CD4-positive, alpha-beta memory T cell (primary cell): ENCODE data around the gene SIN3A. TPM values are rescaled to one million over a fixed set of nuclear protein-coding genes. Genes with fewer than 3 reads are reported as not detected.
"Not testable (repeated sequence)": the region's sequence is repeated elsewhere in the genome, so short reads cannot be mapped to it uniquely, and the experiment has no call there.

Experiments used
- CTCF ChIA-PET: fragments of 350-600 bp; sonication (Branson Sonifier 250); formaldehyde crosslinking; loops from one replicate; lab custom pipeline; 2021; ENCODE audit warnings: inconsistent platforms; ENCODE audit not compliant: partially characterized antibody; lab: Charles Lee
- POLR2A ChIA-PET: fragments of 350-600 bp; sonication (Branson Sonifier 250); formaldehyde crosslinking; loops from one replicate; lab custom pipeline; 2021; ENCODE audit not compliant: partially characterized antibody; lab: Charles Lee
- DNase-seq, 5 donors: peaks; one replicate each; pipeline versions ENCODE4 v3.0.0 to v3.0.0-alpha.2; 2020 to 2022; ENCODE audit warnings: mixed read lengths in 1 of 5
- H3K27ac ChIP-seq: one replicate; pipeline ENCODE4 v1.7.0; 2013; ENCODE audit warnings: low read depth, low read length
- H3K27me3 ChIP-seq: 2 replicates; pipeline ENCODE4 v1.7.0; 2013; ENCODE audit warnings: mild to moderate bottlenecking, low read length, moderate library complexity; ENCODE audit not compliant: insufficient read depth
- H3K36me3 ChIP-seq: 2 replicates; pipeline ENCODE4 v1.7.0; 2013; ENCODE audit warnings: mild to moderate bottlenecking, low read length, moderate library complexity; ENCODE audit not compliant: insufficient read depth
- H3K4me1 ChIP-seq: 2 replicates; pipeline ENCODE4 v1.7.0; 2013; ENCODE audit warnings: mild to moderate bottlenecking, low read length, moderate library complexity; ENCODE audit not compliant: insufficient read depth
- H3K4me3 ChIP-seq, 2 donors: one replicate each; pipeline ENCODE4 v1.7.0; 2013; ENCODE audit warnings: low read length in 2 of 2, mild to moderate bottlenecking in 1 of 2
- H3K9me3 ChIP-seq, 2 donors: one replicate each; pipeline ENCODE4 v1.7.0; 2013; ENCODE audit warnings: low read length in 2 of 2, control low read depth in 1 of 2; ENCODE audit not compliant: control insufficient read depth in 1 of 2
- H3K27ac Mint-ChIP-seq, 7 donors: one replicate each; pipeline ENCODE4 v1.8.0; 2020 to 2021; ENCODE audit warnings: mixed read lengths in 7 of 7, mild to moderate bottlenecking in 6 of 7, inconsistent platforms in 3 of 7, moderate library complexity in 3 of 7
- H3K27me3 Mint-ChIP-seq, 2 donors: one replicate each; pipeline ENCODE4 v1.8.0; 2020 to 2021; ENCODE audit warnings: mixed read lengths in 2 of 2
- H3K36me3 Mint-ChIP-seq, 2 donors: one replicate each; pipeline ENCODE4 v1.8.0; 2020 to 2021; ENCODE audit warnings: mixed read lengths in 2 of 2, inconsistent platforms in 1 of 2, mild to moderate bottlenecking in 1 of 2
- H3K4me1 Mint-ChIP-seq, 4 donors: one replicate each; pipeline ENCODE4 v1.8.0; 2020 to 2021; ENCODE audit warnings: mixed read lengths in 4 of 4, mild to moderate bottlenecking in 1 of 4
- H3K4me3 Mint-ChIP-seq, 8 donors: one replicate each; pipeline ENCODE4 v1.8.0; 2020 to 2021; ENCODE audit warnings: mixed read lengths in 8 of 8, mild to moderate bottlenecking in 7 of 8, moderate library complexity in 6 of 8, inconsistent platforms in 3 of 8
- H3K9me3 Mint-ChIP-seq, 8 donors: one replicate each; pipeline ENCODE4 v1.8.0; 2020 to 2021; ENCODE audit warnings: mixed read lengths in 8 of 8, mild to moderate bottlenecking in 5 of 8, inconsistent platforms in 3 of 8, moderate library complexity in 1 of 8
- intact Hi-C: fragments of 100-400 bp; cut with micrococcal nuclease; formaldehyde crosslinking; loops from one replicate; pipeline ENCODE4 v1.15.1; 2023
- polyA plus RNA-seq, 2 donors: library from polyadenylated mRNA; unstranded; fragments of 300-500 nt; fragmentation: Illumina TruSeq; gene quantifications; one replicate each; pipeline ENCODE4 v1.2.3, GENCODE V29; 2021
- total RNA-seq, 2 experiments: library from RNA; stranded (reverse); gene quantifications; one replicate each; pipeline ENCODE4 v1.2.3, GENCODE V29; 2021

The SIN3A gene
- total and polyA plus RNA-seq, 4 experiments from 2014 or later = 7.0 to 134 (median 77.1) TPM

GRCh38 chr15:75397494-75397893, 54.0 kb downstream of the SIN3A start:
- POLR2A ChIA-PET = no interaction called here
- no peak overlapping the region for H3K27ac ChIP-seq
- no peaks in the 10 kb centered on the region for H3K4me1 ChIP-seq
- peaks cover 42 to 80% of the 10 kb centered on the region in 2 donors for H3K36me3 Mint-ChIP-seq
- no peak for DNase-seq
- peaks cover 4 to 18% (median 13%) of the 10 kb centered on the region in 4 donors for H3K4me1 Mint-ChIP-seq
- peak overlapping the region in 4 of 7 donors; percentile 9 to 68 (median 22) for H3K27ac Mint-ChIP-seq
- no peaks in the 10 kb centered on the region for H3K9me3 Mint-ChIP-seq
- H3K9me3 ChIP-seq = no peaks in the 10 kb centered on the region
- no peak overlapping the region for H3K4me3 ChIP-seq
- peaks cover 78% of the 10 kb centered on the region for H3K36me3 ChIP-seq
- CTCF ChIA-PET = interaction anchor here (1.1 kb wide), 1 partner anchor 44 kb away, joined by 3 read pairs; no protein-coding TSS in a partner anchor
- no peaks in the 10 kb centered on the region for H3K27me3 ChIP-seq
- H3K4me3 Mint-ChIP-seq = no peak overlapping the region
- H3K27me3 Mint-ChIP-seq = no peaks in the 10 kb centered on the region
- intact Hi-C loops = no loop called here

- POLR2A ChIA-PET = no interaction called here
- intact Hi-C loops = no loop called here
- no peaks in the 10 kb centered on the region for H3K27me3 ChIP-seq
- H3K36me3 Mint-ChIP-seq = peaks cover 56 to 90% of the 10 kb centered on the region in 2 donors
- no peak overlapping the region for H3K4me3 Mint-ChIP-seq
- H3K27me3 Mint-ChIP-seq = no peaks in the 10 kb centered on the region
- no peak overlapping the region for H3K4me3 ChIP-seq
- H3K9me3 ChIP-seq = no peaks in the 10 kb centered on the region
- no peak overlapping the region for H3K27ac ChIP-seq
- no peaks in the 10 kb centered on the region for H3K9me3 Mint-ChIP-seq
- no peaks in the 10 kb centered on the region for H3K4me1 ChIP-seq
- no peak for DNase-seq
- CTCF ChIA-PET = interaction anchor here (0.8 kb wide), 1 partner anchor 20 kb away, joined by 4 read pairs; no protein-coding TSS in a partner anchor
- H3K4me1 Mint-ChIP-seq = peaks cover 6 to 10% (median 6%) of the 10 kb centered on the region in 4 donors
- H3K27ac Mint-ChIP-seq = peak overlapping the region in 2 of 7 donors; percentile 30 to 85
- H3K36me3 ChIP-seq = peaks cover 82% of the 10 kb centered on the region
These were observed 61.6 kb downstream of the SIN3A start for GRCh38 chr15:75389791-75390382.

GRCh38 chr15:75383986-75384385, 67.5 kb downstream of the SIN3A start:
- POLR2A ChIA-PET, DNase-seq, H3K27ac Mint-ChIP-seq, H3K4me1 ChIP-seq, intact Hi-C loops, H3K9me3 Mint-ChIP-seq, H3K9me3 ChIP-seq, H3K27me3 Mint-ChIP-seq, H3K4me1 Mint-ChIP-seq, H3K27me3 ChIP-seq, H3K27ac ChIP-seq, H3K4me3 ChIP-seq, H3K4me3 Mint-ChIP-seq: not testable (repeated sequence)
- H3K36me3 Mint-ChIP-seq = peaks cover 36 to 76% of the 10 kb centered on the region in 2 donors
- H3K36me3 ChIP-seq = peaks cover 69% of the 10 kb centered on the region
- CTCF ChIA-PET = interaction anchor here (0.8 kb wide), 1 partner anchor 15 kb away, joined by 3 read pairs; the partner anchor contains the start of gene MAN2C1

GRCh38 chr15:75380773-75381172, 70.7 kb downstream of the SIN3A start:
- Histone ChIP-seq H3K27me3 (no peaks in the 10 kb centered on the region), H3K27ac (no peak overlapping the region), H3K36me3 (peaks cover 49% of the 10 kb centered on the region), H3K4me1 (no peaks in the 10 kb centered on the region), H3K9me3 (no peaks in the 10 kb centered on the region), H3K4me3 (no peak overlapping the region)
- Mint-ChIP-seq H3K4me3 (no peak overlapping the region), H3K4me1 (peaks cover 0 to 3% (median 2%) of the 10 kb centered on the region in 4 donors), H3K27me3 (no peaks in the 10 kb centered on the region), H3K27ac (peak overlapping the region in 3 of 7 donors; percentile 53 to 77 (median 63)), H3K36me3 (peaks cover 31 to 75% of the 10 kb centered on the region in 2 donors), H3K9me3 (no peaks in the 10 kb centered on the region)
- POLR2A ChIA-PET = interaction anchor here (1.1 to 1.8 kb wide), 2 partner anchors 12 to 259 kb away, joined by 3 to 8 read pairs; partner anchors contain the start of genes IMP3 and MAN2C1
- no peak for DNase-seq
- intact Hi-C loops = no loop called here
- CTCF ChIA-PET = interaction anchor here (3.5 kb wide), 1 partner anchor 12 kb away, joined by 20 read pairs; the partner anchor contains the start of gene MAN2C1

- H3K4me1 ChIP-seq = peaks cover 18% of the 10 kb centered on the region
- Mint-ChIP-seq H3K27me3 (no peaks in the 10 kb centered on the region), H3K36me3 (peaks cover 40 to 80% of the 10 kb centered on the region in 2 donors), H3K4me3 (no peak overlapping the region), H3K4me1 (peaks cover 7 to 26% (median 21%) of the 10 kb centered on the region in 4 donors), H3K27ac (no peak overlapping the region), H3K9me3 (no peaks in the 10 kb centered on the region)
- no peaks in the 10 kb centered on the region for H3K9me3 ChIP-seq
- CTCF ChIA-PET = no interaction called here
- no peak overlapping the region for H3K4me3 ChIP-seq
- POLR2A ChIA-PET = no interaction called here
- no peak for DNase-seq
- H3K36me3 ChIP-seq = peaks cover 48% of the 10 kb centered on the region
- intact Hi-C loops = no loop called here
- H3K27ac ChIP-seq = no peak overlapping the region
- H3K27me3 ChIP-seq = no peaks in the 10 kb centered on the region
These were observed 79.4 kb downstream of the SIN3A start for GRCh38 chr15:75371901-75372688.

GRCh38 chr15:75371486-75371885, 80.0 kb downstream of the SIN3A start:
- Mint-ChIP-seq H3K4me3 (no peak overlapping the region), H3K27ac (peak overlapping the region in 1 of 7 donors; percentile 62), H3K9me3 (no peaks in the 10 kb centered on the region), H3K4me1 (peaks cover 7 to 32% (median 25%) of the 10 kb centered on the region in 4 donors), H3K36me3 (peaks cover 38 to 74% of the 10 kb centered on the region in 2 donors), H3K27me3 (no peaks in the 10 kb centered on the region)
- ChIA-PET POLR2A (interaction anchor here (1.2 kb wide), 1 partner anchor 80 kb away, joined by 6 read pairs; the partner anchor contains the start of gene SIN3A), CTCF (interaction anchor here (2.5 kb wide), 1 partner anchor 269 kb away, joined by 8 read pairs; the partner anchor contains the start of gene IMP3)
- Histone ChIP-seq H3K4me1 (peaks cover 24% of the 10 kb centered on the region), H3K27ac (no peak overlapping the region), H3K9me3 (no peaks in the 10 kb centered on the region), H3K27me3 (no peaks in the 10 kb centered on the region), H3K36me3 (peaks cover 54% of the 10 kb centered on the region), H3K4me3 (no peak overlapping the region)
- no peak for DNase-seq
- intact Hi-C loops = no loop called here
